ENCODE measurements around the gene DNAJB8.

Gene DNAJB8

GRCh38 chr3:128424508-128425069 is 42.1 kb downstream of the DNAJB8 start:
- TF ChIP-seq, protein P1, sequence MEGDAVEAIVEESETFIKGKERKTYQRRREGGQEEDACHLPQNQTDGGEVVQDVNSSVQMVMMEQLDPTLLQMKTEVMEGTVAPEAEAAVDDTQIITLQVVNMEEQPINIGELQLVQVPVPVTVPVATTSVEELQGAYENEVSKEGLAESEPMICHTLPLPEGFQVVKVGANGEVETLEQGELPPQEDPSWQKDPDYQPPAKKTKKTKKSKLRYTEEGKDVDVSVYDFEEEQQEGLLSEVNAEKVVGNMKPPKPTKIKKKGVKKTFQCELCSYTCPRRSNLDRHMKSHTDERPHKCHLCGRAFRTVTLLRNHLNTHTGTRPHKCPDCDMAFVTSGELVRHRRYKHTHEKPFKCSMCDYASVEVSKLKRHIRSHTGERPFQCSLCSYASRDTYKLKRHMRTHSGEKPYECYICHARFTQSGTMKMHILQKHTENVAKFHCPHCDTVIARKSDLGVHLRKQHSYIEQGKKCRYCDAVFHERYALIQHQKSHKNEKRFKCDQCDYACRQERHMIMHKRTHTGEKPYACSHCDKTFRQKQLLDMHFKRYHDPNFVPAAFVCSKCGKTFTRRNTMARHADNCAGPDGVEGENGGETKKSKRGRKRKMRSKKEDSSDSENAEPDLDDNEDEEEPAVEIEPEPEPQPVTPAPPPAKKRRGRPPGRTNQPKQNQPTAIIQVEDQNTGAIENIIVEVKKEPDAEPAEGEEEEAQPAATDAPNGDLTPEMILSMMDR (conservative IDR thresholded peaks at IDR 0.05; ENCODE audit: low read depth, low read length), result no peak
- DNase-seq (ENCODE audit: low read depth), result no peak

DNA sequence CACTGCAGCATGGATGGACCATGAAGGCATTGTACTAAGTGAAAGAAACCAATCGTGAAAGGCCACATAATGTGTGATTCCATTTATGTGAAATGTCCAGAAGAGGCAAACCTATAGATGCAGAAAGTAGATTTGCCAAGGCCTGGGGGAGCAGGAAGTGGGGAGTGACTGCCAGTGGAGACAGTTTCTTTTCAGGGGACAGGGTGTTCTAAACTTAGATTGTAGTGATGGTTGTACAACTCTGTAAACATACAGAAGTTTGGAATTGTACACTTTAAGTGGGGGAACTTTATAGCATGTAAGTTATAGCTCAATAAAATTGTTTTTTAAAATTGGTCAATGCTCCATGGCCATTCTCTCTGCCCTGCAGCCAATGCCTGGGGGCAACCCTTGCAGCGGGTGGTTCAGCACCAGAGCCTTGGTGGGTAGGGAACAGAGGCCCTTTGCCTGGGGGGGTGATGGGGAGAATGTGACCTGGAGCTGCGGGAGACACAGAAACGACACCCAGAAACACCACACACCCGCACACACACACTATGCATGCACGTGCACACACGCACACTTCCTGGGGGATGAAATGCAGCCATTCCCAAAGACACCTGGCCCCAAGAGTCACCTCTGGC is 43.1 kb downstream of the DNAJB8 start:
- TF ChIP-seq, protein P1 (conservative IDR thresholded peaks at IDR 0.05; ENCODE audit: low read depth, low read length), result no peak
- no peak for DNase-seq (ENCODE audit: low read depth)
- no peak overlapping the region for H3K4me3 ChIP-seq (ENCODE audit: low read depth, low read length)

More at GRCh38 chr3:128424508-128425069, 42.1 kb downstream of the DNAJB8 start:
- no peak overlapping the region for H3K4me3 ChIP-seq (ENCODE audit: low read depth, low read length)

DNA sequence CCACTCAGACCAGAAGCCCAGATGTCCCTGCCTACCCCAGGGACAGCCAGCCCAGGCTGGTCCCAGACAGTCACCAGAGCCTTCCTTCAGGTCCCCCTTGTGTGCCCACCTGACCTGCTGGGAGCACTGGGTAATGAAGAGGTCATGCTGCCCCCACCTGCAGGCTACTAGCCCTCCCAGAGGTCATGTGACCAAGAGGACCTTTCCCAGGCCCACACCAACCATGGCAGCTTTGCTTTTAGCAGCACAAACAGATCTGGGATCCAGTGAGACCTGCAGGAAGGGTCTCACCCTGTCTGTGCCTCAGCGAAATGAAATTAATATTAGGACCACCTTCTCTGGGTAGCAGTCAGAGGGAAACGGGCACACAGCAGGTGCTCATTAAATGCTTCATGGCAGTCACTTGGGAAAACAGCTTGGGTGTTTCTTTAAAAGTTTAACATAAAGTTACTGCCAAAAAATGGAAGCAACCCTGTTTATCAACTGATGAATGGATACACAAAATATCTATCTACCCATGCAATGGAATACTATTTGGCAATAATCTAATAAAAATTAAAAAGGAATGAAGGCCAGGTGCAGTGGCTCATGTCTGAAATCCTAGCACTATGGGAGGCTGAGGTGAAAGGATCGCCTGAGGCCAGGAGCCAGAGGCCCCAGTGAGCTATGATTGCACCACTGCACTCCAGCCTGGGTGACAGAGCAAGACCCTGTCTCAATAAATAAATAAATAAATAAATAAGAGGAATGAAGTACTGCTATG is 43.7 kb downstream of the DNAJB8 start:
- no peak for DNase-seq (ENCODE audit: low read depth)
- TF ChIP-seq, protein P1 (conservative IDR thresholded peaks at IDR 0.05; ENCODE audit: low read depth, low read length), result no peak
- H3K4me3 ChIP-seq (ENCODE audit: low read depth, low read length), result no peak overlapping the region

- TF ChIP-seq, protein P1 (conservative IDR thresholded peaks at IDR 0.05; ENCODE audit: low read depth, low read length), result no peak
- no peak for DNase-seq (ENCODE audit: low read depth)
- no peak overlapping the region for H3K4me3 ChIP-seq (ENCODE audit: low read depth, low read length)
These were observed 44.7 kb downstream of the DNAJB8 start for GRCh38 chr3:128421966-128422365.

DNA sequence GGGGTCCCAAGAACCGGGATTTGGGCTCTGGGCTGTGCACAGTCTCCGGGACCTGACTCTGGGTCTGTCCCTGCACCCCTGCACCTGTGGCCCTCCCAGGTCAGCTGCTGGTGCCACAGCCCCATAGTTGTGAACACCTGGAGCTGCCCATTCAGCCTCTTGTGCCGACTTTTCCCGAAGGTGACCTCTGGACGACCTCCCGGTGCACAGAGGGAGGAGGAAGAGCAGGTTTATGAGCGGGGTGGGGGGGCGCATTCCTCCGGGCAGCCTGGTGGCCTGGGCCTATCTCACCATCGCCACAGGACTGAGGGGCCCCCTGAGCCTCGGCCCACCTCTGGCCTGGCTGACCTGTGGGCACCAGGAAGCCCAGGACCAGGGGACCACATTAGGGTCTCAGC is 45.3 kb downstream of the DNAJB8 start:
- no peak for DNase-seq (ENCODE audit: low read depth)
- TF ChIP-seq, protein P1 (conservative IDR thresholded peaks at IDR 0.05; ENCODE audit: low read depth, low read length), result no peak
- no peak overlapping the region for H3K4me3 ChIP-seq (ENCODE audit: low read depth, low read length)

GRCh38 chr3:128420720-128421438 is 45.8 kb downstream of the DNAJB8 start:
- no peak overlapping the region for H3K4me3 ChIP-seq (ENCODE audit: low read depth, low read length)
- no peak for DNase-seq (ENCODE audit: low read depth)
- TF ChIP-seq, protein P1 (conservative IDR thresholded peaks at IDR 0.05; ENCODE audit: low read depth, low read length), result no peak
